Measurements from ENCODE around the gene C14orf132.

C14orf132 gene

GRCh38 chr14:96095581-96096476 is 56.7 kb downstream of the C14orf132 start:
- no peak for DNase-seq (ENCODE audit: low read depth, low spot score)
- CTCF ChIA-PET = interaction anchor here (0.8 to 22.4 kb wide), 7 partner anchors 8 to 184 kb away, joined by 3 to 746 read pairs (median 3); partner anchors contain the start of gene C14orf132
- no peak for TF ChIP-seq CTCF (IDR thresholded peaks at IDR 0.05; ENCODE audit: insufficient read depth, low read length, missing control alignments)
- POLR2A ChIA-PET = no interaction called here
- H3K4me3 ChIP-seq (ENCODE audit: low read depth, low read length) = no peak overlapping the region

- POLR2A ChIA-PET = no interaction called here
- no peak for DNase-seq (ENCODE audit: low read depth, low spot score)
- CTCF ChIA-PET = interaction anchor here (1.0 to 22.4 kb wide), 13 partner anchors 9 to 536 kb away, joined by 3 to 746 read pairs (median 14); no protein-coding TSS in a partner anchor
- no peak for TF ChIP-seq CTCF (IDR thresholded peaks at IDR 0.05; ENCODE audit: insufficient read depth, low read length, missing control alignments)
- H3K4me3 ChIP-seq (ENCODE audit: low read depth, low read length) = no peak overlapping the region
Observed at GRCh38 chr14:96096639-96097610, 57.8 kb downstream of the C14orf132 start.

GRCh38 chr14:96097752-96098151 is 58.6 kb downstream of the C14orf132 start:
- TF ChIP-seq CTCF (IDR thresholded peaks at IDR 0.05; ENCODE audit: insufficient read depth, low read length, missing control alignments) = no peak
- POLR2A ChIA-PET = no interaction called here

GRCh38 chr14:96098309-96098998 is 59.3 kb downstream of the C14orf132 start:
- POLR2A ChIA-PET = interaction anchor here (1.2 kb wide), 1 partner anchor 100 kb away, joined by 4 read pairs; no protein-coding TSS in a partner anchor
- peak; percentile 85 for TF ChIP-seq CTCF (IDR thresholded peaks at IDR 0.05; ENCODE audit: insufficient read depth, low read length, missing control alignments)

More at GRCh38 chr14:96097752-96098151, 58.6 kb downstream of the C14orf132 start:
- H3K4me3 ChIP-seq (ENCODE audit: low read depth, low read length) = no peak overlapping the region
- CTCF ChIA-PET = interaction anchor here (0.7 to 22.4 kb wide), 28 partner anchors 10 to 537 kb away, joined by 3 to 746 read pairs (median 6); partner anchors contain the start of genes BDKRB1 and C14orf132
- no peak for DNase-seq (ENCODE audit: low read depth, low spot score)

GRCh38 chr14:96098999-96099335 is 59.8 kb downstream of the C14orf132 start:
- no peak overlapping the region for H3K4me3 ChIP-seq (ENCODE audit: low read depth, low read length)

More at GRCh38 chr14:96098309-96098998, 59.3 kb downstream of the C14orf132 start:
- no peak overlapping the region for H3K4me3 ChIP-seq (ENCODE audit: low read depth, low read length)
- CTCF ChIA-PET = interaction anchor here (0.6 to 22.4 kb wide), 52 partner anchors 10 to 538 kb away, joined by 3 to 746 read pairs (median 4); partner anchors contain the start of genes BDKRB1 and C14orf132
- DNase-seq (ENCODE audit: low read depth, low spot score) = no peak

More at GRCh38 chr14:96098999-96099335, 59.8 kb downstream of the C14orf132 start:
- ChIA-PET POLR2A (interaction anchor here (1.2 kb wide), 1 partner anchor 101 kb away, joined by 4 read pairs; no protein-coding TSS in a partner anchor), CTCF (interaction anchor here (0.6 to 22.4 kb wide), 50 partner anchors 10 to 538 kb away, joined by 3 to 746 read pairs (median 4); partner anchors contain the start of gene C14orf132)
- no peak for DNase-seq (ENCODE audit: low read depth, low spot score)
- TF ChIP-seq CTCF (IDR thresholded peaks at IDR 0.05; ENCODE audit: insufficient read depth, low read length, missing control alignments) = no peak
